PC-3 (cell line): ENCODE results near the gene MTCH1. TPM values are rescaled to one million over a fixed set of nuclear protein-coding genes. Genes with fewer than 3 reads are reported as not detected.
A peak's percentile ranks its signal among the peaks of the same experiment; 100 is the strongest.

ENCODE experiments used
- ATAC-seq: fragments of 200-7000 bp; cut with Tn5 transposase; 2 replicates; pipeline ENCODE4 v1.9.1; 2020; ENCODE audit warnings: mild to moderate bottlenecking, moderate library complexity
- BruUV-seq: library from RNA; stranded (reverse); fragments of 400-500 nt; replicated peaks from 2 replicates; lab custom pipeline; 2021; lab: Mats Ljungman, UMichigan
- CTCF ChIA-PET: fragments of 300-600 bp; sonication (Branson Sonifier 250); formaldehyde crosslinking; loops from one replicate; lab custom pipeline; 2022; ENCODE audit warnings: antibody characterized with exemption; lab: Charles Lee
- POLR2A ChIA-PET: fragments of 300-600 bp; sonication (Branson Sonifier 250); formaldehyde crosslinking; loops from one replicate; lab custom pipeline; 2022; ENCODE audit warnings: antibody characterized with exemption; ENCODE audit not compliant: unreplicated experiment; lab: Charles Lee
- DNase-seq: peaks from one replicate; pipeline ENCODE4 v3.0.0-alpha.2; 2015
- H2AFZ ChIP-seq: fragments of 300-600 bp; sonication (generic); 2 replicates; pipeline ENCODE4 v1.6.0; 2016; ENCODE audit warnings: antibody characterized with exemption, low read length
- H3F3A ChIP-seq: fragments of 300-600 bp; sonication (generic); one replicate; pipeline ENCODE4 v1.6.0; 2017; ENCODE audit warnings: antibody characterized with exemption, low read length, control low read depth, mild to moderate bottlenecking; ENCODE audit not compliant: unreplicated experiment
- H3K27ac ChIP-seq: fragments of 300-600 bp; sonication (generic); 2 replicates; pipeline ENCODE4 v1.5.1; 2016; ENCODE audit warnings: mild to moderate bottlenecking, low read length
- H3K27me3 ChIP-seq: fragments of 300-600 bp; sonication (generic); 2 replicates; pipeline ENCODE4 v1.6.1; 2016; ENCODE audit warnings: low read length, mixed read lengths
- H3K36me3 ChIP-seq: fragments of 300-600 bp; sonication (generic); 2 replicates; pipeline ENCODE4 v1.6.1; 2016; ENCODE audit warnings: low read depth, mixed run types, low read length, mixed read lengths
- H3K4me1 ChIP-seq: fragments of 300-600 bp; sonication (generic); 2 replicates; pipeline ENCODE4 v1.5.1; 2016; ENCODE audit warnings: low read length; ENCODE audit not compliant: insufficient read depth
- H3K4me2 ChIP-seq: fragments of 300-600 bp; sonication (generic); 2 replicates; pipeline ENCODE4 v1.6.0; 2016; ENCODE audit warnings: low read length
- H3K4me3 ChIP-seq: fragments of 300-600 bp; sonication (generic); 2 replicates; pipeline ENCODE4 v1.5.1; 2016; ENCODE audit warnings: mild to moderate bottlenecking, low read length, mixed read lengths
- H3K79me2 ChIP-seq: fragments of 300-600 bp; sonication (generic); 2 replicates; pipeline ENCODE4 v1.6.1; 2017; ENCODE audit warnings: low read length, mixed read lengths
- H3K9ac ChIP-seq: fragments of 300-600 bp; sonication (generic); 2 replicates; pipeline ENCODE4 v1.6.0; 2016; ENCODE audit warnings: mild to moderate bottlenecking, low read length
- H3K9me2 ChIP-seq: fragments of 300-600 bp; sonication (generic); replicated peaks from 2 replicates; pipeline ENCODE4 v1.6.1; 2016; ENCODE audit warnings: mixed run types, low read length, mixed read lengths
- H3K9me3 ChIP-seq: fragments of 300-600 bp; sonication (generic); 2 replicates; pipeline ENCODE4 v1.6.1; 2016; ENCODE audit warnings: low read length, mixed read lengths
- H4K20me1 ChIP-seq: fragments of 300-600 bp; sonication (generic); 2 replicates; pipeline ENCODE4 v1.6.1; 2016; ENCODE audit warnings: low read length, mixed read lengths
- EZH2 ChIP-seq: fragments of 300-600 bp; sonication (generic); IDR thresholded peaks from one replicate; pipeline ENCODE4 v1.6.1; 2017; ENCODE audit warnings: antibody characterized with exemption, mild to moderate bottlenecking, low read length; ENCODE audit not compliant: unreplicated experiment
- EZH2phosphoT487 ChIP-seq: fragments of 300-600 bp; sonication (generic); IDR thresholded peaks from 2 replicates; pipeline ENCODE4 v1.6.1; 2018; ENCODE audit warnings: mild to moderate bottlenecking, antibody characterized with exemption, low read length, borderline replicate concordance
- intact Hi-C: fragments of 100-400 bp; cut with micrococcal nuclease; formaldehyde crosslinking; loops from 2 replicates; pipeline ENCODE4 v1.9.0; 2023
- total RNA-seq: library from RNA; depleted of rRNA; stranded (reverse); fragments of >200 nt; gene quantifications from 2 replicates; pipeline ENCODE4 v1.2.3, GENCODE V29; 2014
- TF ChIP-seq, protein P1 (sequence below): fragments of 300-600 bp; sonication (generic); conservative IDR thresholded peaks from 2 replicates; pipeline ENCODE4 v1.5.1; 2017; ENCODE audit warnings: antibody characterized with exemption, low read depth, mild to moderate bottlenecking, low read length

Gene MTCH1
- total RNA-seq, 1 experiment from 2014 or later, result 253 TPM

DNA sequence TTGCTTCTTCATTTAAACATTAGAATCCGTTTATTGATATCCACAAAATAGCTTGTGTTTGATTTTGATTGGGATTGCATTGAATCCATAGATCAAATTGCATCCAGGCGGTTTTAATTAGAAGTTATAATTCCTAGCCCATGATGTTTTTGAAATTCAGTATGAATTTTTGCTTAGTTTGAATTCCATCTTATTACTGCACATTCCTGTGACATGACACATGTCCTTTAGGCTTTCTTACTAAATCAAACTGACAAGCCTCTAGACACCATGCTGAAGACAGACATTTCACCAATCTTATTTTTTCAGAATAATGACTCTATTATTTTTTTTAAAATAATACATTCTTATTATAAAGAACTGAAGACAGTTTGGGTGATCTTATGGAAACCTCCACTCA, 52.9 kb downstream of the MTCH1 start:
- Histone ChIP-seq H3K4me2 (peak overlapping the region; percentile 48), H3F3A (peaks cover 3% of the 10 kb centered on the region), H3K9ac (no peak overlapping the region), H2AFZ (no peak overlapping the region), H3K27me3 (no peaks in the 10 kb centered on the region), H3K27ac (no peak overlapping the region), H3K4me3 (no peak overlapping the region), H4K20me1 (no peaks in the 10 kb centered on the region), H3K79me2 (no peaks in the 10 kb centered on the region), H3K9me2 (no peaks in the 10 kb centered on the region), H3K9me3 (no peaks in the 10 kb centered on the region), H3K36me3 (no peaks in the 10 kb centered on the region), H3K4me1 (peaks cover 23% of the 10 kb centered on the region)
- DNase-seq (peak; percentile 64), ATAC-seq (peak; percentile 63)
- TF ChIP-seq EZH2phosphoT487 (no peak), EZH2 (no peak)
- TF ChIP-seq, protein P1, sequence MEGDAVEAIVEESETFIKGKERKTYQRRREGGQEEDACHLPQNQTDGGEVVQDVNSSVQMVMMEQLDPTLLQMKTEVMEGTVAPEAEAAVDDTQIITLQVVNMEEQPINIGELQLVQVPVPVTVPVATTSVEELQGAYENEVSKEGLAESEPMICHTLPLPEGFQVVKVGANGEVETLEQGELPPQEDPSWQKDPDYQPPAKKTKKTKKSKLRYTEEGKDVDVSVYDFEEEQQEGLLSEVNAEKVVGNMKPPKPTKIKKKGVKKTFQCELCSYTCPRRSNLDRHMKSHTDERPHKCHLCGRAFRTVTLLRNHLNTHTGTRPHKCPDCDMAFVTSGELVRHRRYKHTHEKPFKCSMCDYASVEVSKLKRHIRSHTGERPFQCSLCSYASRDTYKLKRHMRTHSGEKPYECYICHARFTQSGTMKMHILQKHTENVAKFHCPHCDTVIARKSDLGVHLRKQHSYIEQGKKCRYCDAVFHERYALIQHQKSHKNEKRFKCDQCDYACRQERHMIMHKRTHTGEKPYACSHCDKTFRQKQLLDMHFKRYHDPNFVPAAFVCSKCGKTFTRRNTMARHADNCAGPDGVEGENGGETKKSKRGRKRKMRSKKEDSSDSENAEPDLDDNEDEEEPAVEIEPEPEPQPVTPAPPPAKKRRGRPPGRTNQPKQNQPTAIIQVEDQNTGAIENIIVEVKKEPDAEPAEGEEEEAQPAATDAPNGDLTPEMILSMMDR, result no peak
- no TSS peak for BruUV-seq
- POLR2A ChIA-PET, result no interaction called here
- intact Hi-C loops, result no loop called here
- CTCF ChIA-PET, result no interaction called here

GRCh38 chr6:36930483-36930882, 55.5 kb downstream of the MTCH1 start:
- ChIA-PET POLR2A (no interaction called here), CTCF (no interaction called here)
- Histone ChIP-seq H4K20me1 (no peaks in the 10 kb centered on the region), H3K4me2 (no peak overlapping the region), H3K9me3 (no peaks in the 10 kb centered on the region), H3K27ac (no peak overlapping the region), H3K79me2 (no peaks in the 10 kb centered on the region), H2AFZ (no peak overlapping the region), H3K9ac (no peak overlapping the region), H3K36me3 (no peaks in the 10 kb centered on the region), H3K4me1 (peaks cover 23% of the 10 kb centered on the region), H3F3A (peaks cover 3% of the 10 kb centered on the region), H3K9me2 (no peaks in the 10 kb centered on the region), H3K27me3 (no peaks in the 10 kb centered on the region), H3K4me3 (no peak overlapping the region)
- TF ChIP-seq EZH2 (no peak), EZH2phosphoT487 (no peak)
- TF ChIP-seq, protein P1, result no peak
- ATAC-seq, result no peak
- no peak for DNase-seq
- intact Hi-C loops, result no loop called here
- no TSS peak for BruUV-seq

DNA sequence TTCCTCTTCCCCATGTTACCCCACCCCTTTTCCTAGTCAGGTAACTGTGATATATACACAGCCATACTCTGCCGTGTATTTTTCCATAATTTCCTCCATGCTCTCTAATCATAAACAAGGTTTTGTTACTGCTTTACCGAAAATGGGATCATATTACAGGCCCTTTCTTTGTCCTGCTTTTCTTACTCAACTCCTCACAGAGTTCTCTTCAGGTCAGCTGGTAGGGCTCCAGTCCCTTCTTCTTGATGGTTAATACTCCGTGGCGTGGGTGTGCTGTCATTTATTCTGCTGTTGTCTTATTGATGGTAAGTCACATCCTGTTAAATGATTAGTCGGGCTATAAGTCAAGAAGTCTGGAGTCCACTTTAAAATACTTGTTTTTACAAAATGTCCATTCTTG, 56.4 kb downstream of the MTCH1 start:
- Histone ChIP-seq H3K36me3 (no peaks in the 10 kb centered on the region), H3K9me2 (no peaks in the 10 kb centered on the region), H3K4me1 (peaks cover 23% of the 10 kb centered on the region), H3K79me2 (no peaks in the 10 kb centered on the region), H3K27me3 (no peaks in the 10 kb centered on the region), H3K4me2 (peak overlapping the region; percentile 20), H4K20me1 (no peaks in the 10 kb centered on the region), H3K27ac (no peak overlapping the region), H3K4me3 (no peak overlapping the region), H3F3A (peaks cover 3% of the 10 kb centered on the region), H3K9ac (no peak overlapping the region), H2AFZ (no peak overlapping the region), H3K9me3 (no peaks in the 10 kb centered on the region)
- TF ChIP-seq, protein P1, result no peak
- no peak for TF ChIP-seq EZH2phosphoT487
- no peak for TF ChIP-seq EZH2
- intact Hi-C loops, result no loop called here
- peak; percentile 49 for DNase-seq
- no TSS peak for BruUV-seq
- ChIA-PET CTCF (no interaction called here), POLR2A (no interaction called here)
- peak; percentile 83 for ATAC-seq
